GM19043 (cell line): ENCODE data around the gene MAN1A2.
A peak's percentile ranks its signal among the peaks of the same experiment; 100 is the strongest.

Experiments
- ATAC-seq: cut with Tn5 transposase; IDR thresholded peaks from one replicate; pipeline ENCODE4 v1.9.1; 2021; ENCODE audit warnings: low read depth; ENCODE audit not compliant: unreplicated experiment

The MAN1A2 gene

DNA sequence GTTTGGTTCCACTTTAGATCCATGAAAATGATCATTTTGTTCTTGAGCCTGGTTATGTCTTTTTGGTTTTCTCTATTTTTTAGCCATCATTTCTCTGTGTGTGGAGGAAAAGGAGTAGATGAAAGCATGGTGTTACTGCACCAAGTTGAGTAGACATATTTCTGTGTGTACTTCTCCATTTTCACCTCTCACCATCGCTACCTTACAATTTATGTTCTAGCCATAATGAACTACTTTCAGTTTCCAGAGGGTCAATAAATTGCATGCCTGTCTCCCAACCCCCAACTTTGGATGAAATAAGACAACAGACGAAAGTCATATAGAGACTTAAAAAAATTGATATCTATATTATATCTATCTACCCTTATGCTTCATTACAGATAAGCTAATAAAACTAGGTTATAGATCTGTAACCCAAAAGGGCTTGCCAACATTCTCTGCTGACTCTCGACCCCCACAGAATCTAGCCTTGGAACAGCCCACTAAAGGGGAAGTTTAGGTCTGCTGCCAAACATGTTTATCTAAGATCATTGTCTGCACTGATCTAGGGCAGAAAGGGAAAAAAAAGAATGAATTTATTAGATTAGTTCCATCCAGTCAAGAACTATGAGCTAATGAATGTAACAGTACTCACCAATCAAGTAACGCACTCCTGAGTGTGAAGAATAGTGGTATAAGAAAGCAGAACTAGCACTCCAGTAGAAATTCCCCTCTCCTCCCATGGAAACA is 7.5 kb upstream of the MAN1A2 start:
- no peak for ATAC-seq

DNA sequence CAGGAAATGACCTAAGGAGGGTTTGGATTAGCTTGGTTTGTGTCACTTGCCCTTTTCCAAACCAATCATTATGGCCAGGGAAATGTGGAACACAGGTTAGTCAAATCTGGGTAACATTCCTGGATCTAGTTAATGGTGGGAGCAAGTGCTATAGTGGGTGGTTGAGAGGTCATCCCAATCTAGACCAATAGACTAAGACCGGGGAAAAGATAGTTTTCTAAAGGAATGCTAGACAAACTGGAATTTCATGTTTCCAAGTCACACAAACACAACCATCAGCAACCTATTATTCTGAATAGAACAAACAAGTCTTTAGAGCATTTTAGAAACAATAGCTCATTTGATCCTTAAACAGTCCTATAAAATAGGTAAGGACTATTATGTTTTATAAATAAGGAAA is 4.3 kb upstream of the MAN1A2 start:
- ATAC-seq = no peak

DNA sequence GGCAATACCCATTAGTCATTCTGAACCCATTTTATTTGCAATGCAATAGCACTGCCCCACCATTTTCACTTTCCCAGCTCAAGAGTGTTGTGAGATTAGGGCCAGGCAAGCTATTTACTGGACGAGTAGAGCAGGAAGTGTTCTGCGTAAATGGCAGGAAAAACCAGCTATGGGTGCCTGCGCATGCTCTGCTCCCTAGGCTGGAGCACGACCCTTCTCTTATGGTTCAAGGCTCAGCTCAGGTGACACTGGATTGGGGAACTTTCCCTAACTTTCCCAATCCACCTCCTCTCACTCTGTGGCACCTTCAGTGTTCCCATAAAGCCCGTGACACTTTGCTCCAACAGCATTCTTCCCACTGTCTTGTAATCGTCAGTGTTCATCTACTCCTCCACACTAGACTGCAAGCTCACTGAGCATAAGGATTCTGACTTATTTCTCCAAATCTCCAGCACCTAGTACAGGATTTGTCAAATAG is 3.6 kb upstream of the MAN1A2 start:
- no peak for ATAC-seq

DNA sequence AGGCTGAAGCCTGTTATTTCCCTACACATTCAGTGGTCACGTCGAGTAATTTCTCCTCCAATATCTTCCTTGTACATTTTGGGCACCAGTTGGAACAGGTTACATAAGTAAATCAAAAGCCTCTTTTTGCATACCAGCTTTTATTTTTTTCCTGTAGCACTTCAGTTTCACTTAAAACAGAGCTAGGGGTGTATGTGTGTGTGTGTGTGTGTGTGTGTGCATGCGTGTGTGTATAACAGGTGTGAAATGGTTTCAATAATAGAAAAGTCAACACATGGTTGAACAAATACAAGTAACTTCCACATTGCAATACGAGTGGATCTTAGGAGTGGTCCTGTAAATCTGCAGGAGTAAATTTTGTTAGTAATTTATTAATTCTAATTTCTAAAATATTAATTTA is 3.0 kb upstream of the MAN1A2 start:
- ATAC-seq = no peak

DNA sequence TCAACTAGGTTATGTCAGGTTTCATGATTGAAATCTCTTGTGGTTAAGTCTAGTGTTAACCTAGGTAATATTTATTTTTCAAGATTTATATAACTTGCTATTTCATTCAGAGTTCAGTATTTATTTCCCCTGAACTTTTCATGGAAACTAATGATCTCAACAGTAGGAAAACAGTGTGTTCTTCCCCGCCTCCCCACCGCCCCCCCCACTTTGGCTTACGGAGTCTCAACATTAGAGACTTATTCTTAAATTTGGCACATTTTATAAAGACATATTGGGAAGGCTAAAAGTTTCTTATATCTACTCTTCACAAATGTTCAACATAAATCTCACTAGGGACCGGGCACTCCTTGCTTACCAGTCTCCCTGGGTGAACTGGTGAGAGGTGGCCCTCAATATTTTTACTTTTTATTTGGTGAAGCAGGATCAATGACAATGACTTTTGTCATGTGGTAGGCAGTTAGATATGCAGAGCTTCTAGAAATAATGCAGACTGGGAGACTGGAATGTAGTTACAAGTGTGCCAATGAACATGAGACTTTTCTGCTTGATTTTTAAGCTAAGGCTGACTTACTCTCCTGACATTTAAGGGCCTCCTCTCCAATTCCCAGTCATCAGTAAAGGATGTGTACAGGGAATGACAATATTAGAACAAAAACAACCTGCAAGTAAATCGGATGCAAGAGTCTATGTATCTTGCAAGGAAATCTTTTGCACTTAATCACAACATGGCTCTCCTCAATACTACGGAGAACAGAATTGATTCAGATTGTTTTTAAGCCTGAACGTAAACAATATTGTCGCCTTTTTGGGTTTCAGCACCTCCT is 1.7 kb upstream of the MAN1A2 start:
- no peak for ATAC-seq

DNA sequence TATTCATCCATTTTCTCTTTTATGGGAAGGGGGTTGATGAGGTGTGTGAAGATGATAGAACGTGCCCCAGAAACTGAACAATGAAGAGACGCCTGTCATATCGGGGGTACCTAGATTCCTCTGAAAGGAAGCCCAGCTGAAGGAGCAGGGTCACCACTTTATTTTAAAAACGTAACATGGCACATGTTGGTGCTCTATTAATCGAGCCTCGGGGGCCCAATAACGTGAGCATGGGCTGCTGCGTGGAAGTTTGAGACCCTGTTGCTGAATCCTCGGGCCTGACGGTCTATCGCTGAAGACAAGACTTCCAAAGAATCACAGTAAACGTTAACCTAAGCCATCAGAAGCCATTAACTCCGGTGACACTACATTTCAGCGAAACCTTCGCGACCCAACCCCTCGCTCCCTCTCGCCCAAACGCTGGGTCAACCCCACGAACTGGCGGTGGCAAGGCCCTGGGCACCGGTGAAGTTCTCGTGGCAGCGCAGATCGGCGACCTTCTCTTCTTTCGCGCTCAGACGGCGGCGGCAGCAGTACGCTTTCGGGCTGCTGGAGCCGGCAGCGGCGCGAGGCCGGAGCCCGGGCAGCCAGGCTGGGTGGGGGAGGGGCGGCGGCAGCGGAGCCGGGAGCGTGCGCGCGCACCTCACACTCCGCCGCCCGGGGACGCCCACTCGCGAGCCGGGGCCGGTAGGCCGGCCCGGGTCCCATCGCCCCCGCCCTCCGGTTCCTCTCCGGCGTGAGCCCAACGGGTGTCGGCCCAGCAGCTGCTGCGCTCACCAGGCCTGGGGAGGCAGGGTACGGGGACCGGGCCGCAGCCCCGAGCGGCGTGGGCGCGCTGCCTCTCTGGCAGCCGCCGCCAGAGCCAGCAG is 838 bp upstream of the MAN1A2 start:
- peak; percentile 31 for ATAC-seq

DNA sequence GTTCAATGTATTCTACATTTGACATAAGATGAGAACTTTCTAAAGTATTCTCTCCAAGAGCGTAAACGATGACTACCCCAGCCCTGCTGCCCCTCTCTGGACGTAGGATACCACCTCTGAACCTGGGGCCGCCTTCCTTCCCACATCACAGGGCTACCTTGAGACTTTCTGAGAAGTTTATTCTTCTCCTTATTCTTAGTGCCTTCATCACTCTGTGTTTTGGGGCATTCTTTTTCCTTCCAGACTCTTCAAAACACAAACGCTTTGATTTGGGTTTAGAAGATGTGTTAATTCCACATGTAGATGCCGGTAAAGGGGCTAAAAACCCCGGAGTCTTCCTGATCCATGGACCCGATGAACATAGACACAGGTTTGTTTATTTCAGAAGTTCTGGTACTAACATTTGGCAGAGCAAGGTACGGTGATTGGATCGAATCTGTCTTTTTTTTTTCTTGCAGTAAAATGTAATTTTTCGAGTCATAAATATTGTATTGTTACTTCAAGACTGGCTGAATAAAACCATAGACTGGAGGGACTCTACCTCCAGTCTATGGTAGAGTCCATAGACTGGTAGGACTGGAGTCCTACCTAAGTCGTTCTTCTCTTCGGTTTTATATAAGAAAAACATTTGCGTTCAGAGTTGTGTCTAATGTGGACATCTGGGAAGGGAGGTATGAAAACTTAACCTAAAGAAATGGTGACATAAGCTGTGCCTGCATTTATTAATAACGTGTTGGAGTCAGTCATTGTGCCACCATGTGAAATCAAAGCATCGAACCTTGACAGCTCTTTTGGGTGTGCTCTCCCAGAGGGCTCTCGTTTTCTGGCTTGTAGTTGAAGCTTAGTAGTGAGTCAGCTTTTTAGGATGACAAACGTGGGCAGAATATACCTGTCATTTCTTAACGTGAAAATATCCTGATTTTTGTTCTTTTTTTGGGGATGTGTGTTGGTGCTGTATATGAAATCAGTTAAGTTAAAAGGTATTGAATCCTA is 1.2 kb downstream of the MAN1A2 start:
- ATAC-seq = no peak

DNA sequence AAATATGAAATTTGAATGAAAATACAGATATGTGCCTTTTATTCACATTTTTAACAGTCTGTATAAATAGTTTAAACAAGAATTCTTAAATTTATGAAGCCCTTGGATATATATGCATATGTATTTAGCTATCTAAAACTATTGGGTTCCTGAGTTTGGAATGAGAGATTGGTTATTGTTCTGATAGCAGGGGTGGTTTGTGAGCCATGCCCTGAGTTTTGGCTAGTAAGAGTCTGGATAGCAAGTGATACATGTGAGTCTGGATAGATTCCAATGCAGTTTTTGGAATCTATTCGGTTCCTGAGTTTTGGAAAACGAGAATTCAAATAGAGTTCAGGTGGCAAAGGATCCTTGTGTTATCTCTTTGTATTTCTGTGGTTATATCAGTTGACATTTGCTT is 2.8 kb downstream of the MAN1A2 start:
- no peak for ATAC-seq

DNA sequence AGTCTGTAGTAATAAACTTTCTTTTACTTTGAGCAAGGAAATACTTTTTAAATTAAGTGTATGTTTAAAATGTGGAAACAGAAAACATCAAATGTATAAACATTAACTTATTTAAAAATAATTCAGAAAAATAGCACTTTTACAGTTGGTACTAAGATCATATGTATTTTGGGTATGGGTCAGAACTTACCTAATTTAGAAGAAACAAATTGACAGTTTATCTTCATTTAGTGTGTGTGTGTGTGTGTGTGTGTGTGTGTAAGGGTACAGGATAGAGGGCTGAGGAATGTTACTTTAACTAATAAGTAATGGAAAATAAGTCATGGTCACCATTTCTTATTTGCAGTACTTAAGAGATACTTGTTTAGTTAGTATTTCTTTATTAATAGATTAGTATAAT is 3.3 kb downstream of the MAN1A2 start:
- ATAC-seq = no peak

DNA sequence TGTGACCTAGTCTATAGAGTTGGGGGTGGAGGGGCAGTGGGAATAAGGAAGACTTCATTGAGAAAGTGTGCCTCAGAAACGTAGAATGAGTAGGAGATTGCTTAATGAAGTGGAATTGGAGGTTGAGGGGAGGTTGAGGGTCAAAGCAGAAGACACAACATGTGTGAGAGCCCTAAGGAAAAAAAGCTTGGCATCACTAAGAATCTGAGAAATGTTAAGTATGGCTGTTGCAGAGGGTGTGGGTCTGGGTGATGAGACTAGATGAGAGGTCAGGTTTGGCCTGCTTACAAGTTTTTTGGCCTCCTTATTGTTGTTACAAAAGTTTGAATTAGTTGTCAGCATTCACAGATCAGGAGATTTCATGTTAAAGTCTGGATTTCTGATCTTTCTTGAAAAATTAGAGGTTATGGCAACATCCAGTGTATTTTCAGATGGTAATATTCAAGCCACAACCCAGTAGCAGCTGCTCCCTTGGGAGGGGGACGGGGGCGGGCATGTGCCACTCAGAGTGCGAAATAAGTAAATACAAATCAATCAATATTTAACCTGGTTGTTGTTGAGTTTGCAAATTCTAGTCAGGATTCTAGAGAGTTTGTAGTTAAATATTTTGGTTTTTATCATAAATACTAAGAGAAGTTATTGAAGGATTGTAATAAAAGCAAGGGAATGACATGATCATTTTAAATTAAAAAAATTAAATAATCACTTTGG is 4.3 kb downstream of the MAN1A2 start:
- ATAC-seq = no peak

DNA sequence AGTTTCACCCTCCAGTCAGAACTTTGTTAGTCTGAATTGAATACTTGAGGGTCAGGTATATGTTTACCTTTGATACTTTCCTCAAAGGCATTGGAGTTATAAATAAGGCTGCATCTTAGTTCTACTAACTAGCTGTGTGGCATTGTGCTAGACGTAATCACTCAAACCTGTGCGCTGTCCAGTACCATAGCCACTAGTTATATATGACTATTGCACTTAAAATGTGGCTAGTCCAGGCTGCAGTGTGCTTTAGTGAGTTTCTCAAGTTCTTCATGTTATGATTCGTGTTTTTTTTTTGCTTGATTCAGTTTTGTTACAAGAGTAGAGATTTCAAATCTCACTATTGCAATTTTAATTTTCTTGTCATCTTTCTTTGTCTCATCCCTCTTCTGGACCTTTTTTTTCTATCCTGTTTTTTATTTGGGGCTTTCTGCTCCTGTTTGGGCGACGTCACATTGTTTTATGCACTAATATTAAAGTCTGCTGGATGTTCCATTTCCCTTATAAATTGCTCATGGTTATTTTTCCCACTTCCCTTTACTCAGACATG is 5.7 kb downstream of the MAN1A2 start:
- no peak for ATAC-seq

DNA sequence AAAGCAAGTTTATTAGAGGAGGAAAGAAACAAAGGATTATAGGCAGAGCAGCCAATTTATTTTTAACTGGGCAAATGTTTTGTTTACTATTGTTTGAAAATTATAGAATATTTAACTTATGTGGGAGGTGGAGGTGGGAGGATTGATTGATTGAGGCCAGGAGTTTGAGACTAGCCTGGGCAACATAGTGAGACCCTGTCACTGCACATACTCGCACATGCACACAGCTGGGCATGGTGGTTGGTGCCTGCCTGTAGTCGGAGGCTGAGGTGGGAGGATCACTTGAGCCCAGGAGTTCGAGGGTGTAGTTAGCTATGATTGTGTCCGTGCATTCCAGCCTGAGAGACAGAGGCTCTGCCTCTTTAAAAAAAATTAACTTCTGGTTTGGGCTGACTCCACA is 6.7 kb downstream of the MAN1A2 start:
- ATAC-seq = no peak

DNA sequence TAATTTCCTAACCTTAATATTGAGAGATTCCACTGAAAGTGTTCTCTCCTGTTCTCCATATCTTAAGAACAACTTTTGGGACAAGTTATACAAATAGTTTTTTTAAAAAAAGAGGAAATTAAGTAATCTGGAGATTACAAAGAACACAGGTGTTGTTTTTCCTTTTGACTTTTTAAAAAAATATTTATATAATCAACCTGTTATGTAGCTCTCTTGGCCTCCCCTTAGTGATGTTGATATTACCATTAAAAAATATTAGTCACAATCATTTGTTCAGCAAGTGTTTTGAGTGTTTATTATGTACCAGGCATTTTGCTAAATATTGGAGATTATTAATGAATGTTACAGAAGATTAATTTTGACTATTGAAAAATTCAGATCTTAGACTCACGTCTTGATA is 8.1 kb downstream of the MAN1A2 start:
- ATAC-seq = no peak

DNA sequence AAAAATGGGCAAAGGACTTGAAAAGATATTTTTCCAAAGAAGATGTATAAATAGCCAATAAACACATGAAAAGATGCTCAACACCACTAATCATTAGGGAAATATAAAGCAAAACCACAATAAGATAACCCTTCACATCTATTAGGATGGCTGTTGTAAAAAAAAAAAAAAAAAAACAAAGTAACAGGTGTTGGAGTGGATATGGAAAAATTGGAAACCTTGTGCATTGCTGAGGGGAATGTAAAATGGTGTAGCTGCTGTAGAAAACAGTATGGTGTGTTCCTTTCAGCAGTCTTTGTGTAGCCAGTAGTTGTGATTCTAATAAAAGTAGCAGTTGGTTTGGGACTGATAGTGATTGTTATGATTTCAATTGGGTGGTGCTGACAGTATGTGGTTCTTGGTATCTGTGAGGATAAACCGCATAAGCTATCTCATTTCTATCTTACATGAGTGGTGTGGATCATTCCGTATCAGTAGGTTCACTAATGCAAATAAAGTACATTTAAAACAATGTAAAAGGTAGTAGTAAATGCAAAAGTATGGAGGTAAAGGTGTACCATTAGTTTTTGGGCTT is 19.9 kb downstream of the MAN1A2 start:
- no peak for ATAC-seq

DNA sequence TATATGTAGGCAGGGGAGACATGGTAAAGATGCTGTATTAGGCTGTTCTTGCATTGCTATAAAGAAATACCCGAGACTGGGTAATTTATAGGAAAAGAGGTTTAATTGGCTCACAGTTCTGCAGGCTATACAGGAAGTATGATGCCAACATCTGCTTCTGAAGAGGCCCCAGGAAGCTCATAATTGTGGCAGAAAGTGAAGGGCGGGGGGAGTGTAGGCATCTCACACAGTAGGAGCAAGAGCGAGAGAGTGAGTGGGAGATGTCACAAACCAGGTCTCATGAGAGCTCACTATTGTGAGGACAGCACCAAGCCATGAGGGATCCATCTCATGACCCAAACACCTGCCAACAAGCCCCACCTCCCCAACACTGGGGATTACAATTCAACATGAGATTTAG is 21.1 kb downstream of the MAN1A2 start:
- no peak for ATAC-seq

DNA sequence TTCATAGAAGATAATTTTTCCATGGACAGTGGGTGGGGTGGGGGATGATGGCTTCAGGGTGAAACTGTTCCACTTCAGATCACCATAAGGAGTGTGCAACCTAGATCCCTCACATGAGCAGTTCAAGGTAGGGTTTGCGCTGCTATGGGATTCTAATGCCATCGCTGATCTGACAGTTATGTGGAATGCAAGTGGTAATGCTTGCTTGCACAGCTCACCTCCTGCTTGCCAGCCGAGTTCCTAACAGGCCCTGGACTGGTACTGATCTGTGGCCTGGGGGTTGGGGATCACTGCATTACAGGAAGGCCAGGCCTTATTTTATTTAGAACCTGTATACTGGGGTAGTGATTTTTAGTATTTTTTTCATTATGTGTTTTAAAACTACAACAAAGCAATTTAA is 22.0 kb downstream of the MAN1A2 start:
- no peak for ATAC-seq

DNA sequence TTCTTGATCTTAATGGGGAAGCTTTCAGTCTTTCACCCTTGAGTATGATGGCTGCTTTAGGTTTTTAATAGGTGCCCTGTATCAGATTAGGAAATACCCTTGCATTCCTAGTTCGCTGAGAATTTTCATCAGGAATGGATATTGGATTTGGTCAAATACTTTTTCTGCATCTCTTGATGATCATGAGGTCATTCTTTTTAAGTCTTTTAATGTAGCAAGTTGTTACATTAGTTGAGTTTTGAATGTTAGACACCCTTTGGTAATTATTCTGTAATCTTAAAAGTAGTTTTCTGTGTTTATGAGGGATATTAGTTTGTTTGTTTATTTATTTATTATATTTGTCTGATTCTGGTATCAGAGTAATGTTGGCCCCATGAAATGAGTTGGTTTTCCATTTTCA is 22.5 kb downstream of the MAN1A2 start:
- no peak for ATAC-seq

DNA sequence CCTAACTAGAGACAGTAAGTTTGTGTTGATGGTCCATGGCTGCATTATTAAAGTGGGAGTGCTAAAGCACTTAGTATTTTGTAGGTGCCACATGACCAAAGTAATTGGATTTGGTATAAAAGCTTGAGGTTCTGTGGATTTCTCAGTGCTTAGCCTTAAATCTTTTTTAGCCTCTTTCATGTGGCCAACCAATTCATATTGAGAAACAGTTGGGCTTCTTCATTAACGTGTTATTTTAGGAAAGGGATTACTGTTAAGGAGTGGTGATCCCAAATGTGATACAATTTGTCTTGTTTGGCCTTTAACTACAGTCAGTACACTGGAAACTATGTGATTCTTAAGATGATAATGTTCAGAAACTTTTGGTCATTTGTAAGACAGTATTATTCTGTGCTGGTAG is 25.5 kb downstream of the MAN1A2 start:
- no peak for ATAC-seq

DNA sequence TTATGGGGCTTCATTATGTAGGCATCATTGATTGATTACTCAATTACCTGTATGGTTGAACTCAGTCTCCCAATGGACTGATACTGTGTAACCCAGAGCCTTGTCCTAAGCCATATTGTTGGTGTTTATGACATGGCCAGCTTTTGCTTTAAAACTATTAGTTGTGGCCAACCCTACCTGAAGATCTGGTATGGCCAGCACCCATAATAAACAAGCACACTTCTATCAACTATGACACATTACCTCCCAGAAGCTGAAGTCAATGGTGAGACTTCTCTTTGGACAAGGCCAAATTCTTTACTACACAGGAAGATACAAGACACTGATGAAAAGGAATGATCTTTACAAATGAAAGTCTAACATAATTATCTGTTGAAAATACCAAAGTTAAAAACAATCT is 28.8 kb downstream of the MAN1A2 start:
- no peak for ATAC-seq
